Measurements from ENCODE around the gene TXNDC11. TPM values are rescaled to one million over a fixed set of nuclear protein-coding genes. Genes with fewer than 3 reads are reported as not detected.

TXNDC11 gene
- total and polyA plus RNA-seq, 10 of the 15 experiments (the other 5 are each of a cell fraction or from before 2014, with no cell fraction given), result 1.7 to 86.7 (median 54.4) TPM

- ChIA-PET RAD21 (ENCODE audit: unreplicated experiment) (no interaction called here), SMC1A (ENCODE audit: uncharacterized antibody, unreplicated experiment) (interaction anchor here (0.8 to 1.5 kb wide), 4 partner anchors 8 to 52 kb away, joined by 3 to 7 read pairs (median 4); no protein-coding TSS in a partner anchor), CTCF (no interaction called here), POLR2A (interaction anchor here (1.5 kb wide), 1 partner anchor 13 kb away, joined by 5 read pairs; the partner anchor contains the start of gene TXNDC11)
- Histone ChIP-seq H3K4me2 (ENCODE audit: control insufficient read depth, insufficient read depth) (0 out of 2 replicates have a peak overlapping the region, but pooled peaks have one; percentile 7), H3K9ac (ENCODE audit: control insufficient read depth, insufficient read depth, low read length) (no peak overlapping the region), H2AFZ (ENCODE audit: control insufficient read depth, low read depth, low read length) (no peak overlapping the region), H4K20me1 (ENCODE audit: control insufficient read depth, insufficient read depth) (no peaks in the 10 kb centered on the region; the same call in none of the 2 replicates), H3K4me1 (ENCODE audit: control insufficient read depth, insufficient read depth, low read length) (peaks cover 50% of the 10 kb centered on the region), H3K27ac (ENCODE audit: control insufficient read depth, insufficient read depth) (peak overlapping the region; percentile 11), H3K36me3 (ENCODE audit: control insufficient read depth in 2 of 2, insufficient read depth in 2 of 2, low read length in 1 of 2) (peaks cover 10 to 60% of the 10 kb centered on the region in 2 experiments), H3K27me3 (replicated peaks in 1 of 2; ENCODE audit: control insufficient read depth in 2 of 2, insufficient read depth in 2 of 2, low read length in 1 of 2) (no peaks in the 10 kb centered on the region), H3K9me3 (replicated peaks; ENCODE audit: control insufficient read depth, insufficient read depth, low read length) (no peaks in the 10 kb centered on the region), H3K79me2 (ENCODE audit: control insufficient read depth, insufficient read depth, low read length) (peaks cover 78% of the 10 kb centered on the region), H3K4me3 (no peak overlapping the region)
- ATAC-seq (no peak), FAIRE-seq (no peak), DNase-seq (ENCODE audit: low read depth, low spot score) (no peak)
- in situ Hi-C loops (cut with MboI), result no loop called here
- TF ChIP-seq IKZF2 (IDR thresholded peaks at IDR 0.05) (no peak), ELK1 (IDR thresholded peaks at IDR 0.05; ENCODE audit: low read depth, low read length) (no peak)
- intact Hi-C loops (cut with micrococcal nuclease; ENCODE audit: unreplicated experiment), result no loop called here
- WGBS (ENCODE audit: insufficient coverage, insufficient replicate concordance, low lambda C conversion rate, missing lambda C conversion rate), result 81% methylated on average over 3 of the region's 3 CpGs
- BruUV-seq (replicated peaks), result no TSS peak
Observed at GRCh38 chr16:11729787-11730186, 12.9 kb downstream of the TXNDC11 start.

- peak overlapping the region; percentile 27; the same call in 1 of the 2 replicates for H3K9ac ChIP-seq (ENCODE audit: control insufficient read depth, insufficient read depth, low read length)
- H2AFZ ChIP-seq (ENCODE audit: control insufficient read depth, low read depth, low read length), result no peak overlapping the region
- no peak overlapping the region for H3K4me3 ChIP-seq
- peak overlapping the region; percentile 74 for H3K27ac ChIP-seq (ENCODE audit: control insufficient read depth, insufficient read depth)
- in situ Hi-C loops (cut with MboI), result no loop called here
- peak overlapping the region; percentile 75 for H3K4me2 ChIP-seq (ENCODE audit: control insufficient read depth, insufficient read depth)
- ChIA-PET RAD21 (ENCODE audit: unreplicated experiment) (no interaction called here), POLR2A (no interaction called here), SMC1A (ENCODE audit: uncharacterized antibody, unreplicated experiment) (interaction anchor here (1.5 kb wide), 1 partner anchor 16 kb away, joined by 6 read pairs; no protein-coding TSS in a partner anchor), CTCF (interaction anchor here (1.1 kb wide), 1 partner anchor 10 kb away, joined by 3 read pairs; no protein-coding TSS in a partner anchor)
- intact Hi-C loops (cut with micrococcal nuclease; ENCODE audit: unreplicated experiment), result no loop called here
- DNase-seq (ENCODE audit: low read depth, low spot score), result no peak
- peaks cover 62% of the 10 kb centered on the region for H3K79me2 ChIP-seq (ENCODE audit: control insufficient read depth, insufficient read depth, low read length)
- peaks cover 10 to 57% of the 10 kb centered on the region in 2 experiments for H3K36me3 ChIP-seq (ENCODE audit: control insufficient read depth in 2 of 2, insufficient read depth in 2 of 2, low read length in 1 of 2)
- FAIRE-seq, result peak; percentile 31
- BruUV-seq (replicated peaks), result TSS peak; percentile 16
- H3K9me3 ChIP-seq (replicated peaks; ENCODE audit: control insufficient read depth, insufficient read depth, low read length), result no peaks in the 10 kb centered on the region
- no peaks in the 10 kb centered on the region; the same call in none of the 2 replicates for H4K20me1 ChIP-seq (ENCODE audit: control insufficient read depth, insufficient read depth)
- peaks cover 35% of the 10 kb centered on the region for H3K4me1 ChIP-seq (ENCODE audit: control insufficient read depth, insufficient read depth, low read length)
- 27% methylated on average over 4 of the region's 4 CpGs for WGBS (ENCODE audit: insufficient coverage, insufficient replicate concordance, low lambda C conversion rate, missing lambda C conversion rate)
- ATAC-seq, result peak; percentile 89
- no peaks in the 10 kb centered on the region for H3K27me3 ChIP-seq (replicated peaks in 1 of 2; ENCODE audit: control insufficient read depth in 2 of 2, insufficient read depth in 2 of 2, low read length in 1 of 2)
- TF ChIP-seq CBFB (IDR thresholded peaks at IDR 0.05; ENCODE audit: low read depth), result no peak
- no peak for TF ChIP-seq TCF7 (IDR thresholded peaks at IDR 0.05; ENCODE audit: borderline replicate concordance)
- no peak for TF ChIP-seq SUZ12 (IDR thresholded peaks at IDR 0.05; ENCODE audit: unreplicated experiment)
- TF ChIP-seq EED (IDR thresholded peaks at IDR 0.05; ENCODE audit: low read depth), result 0 out of 2 replicates have a peak, but pooled peaks have one; percentile 32
- no peak for TF ChIP-seq ESRRA (IDR thresholded peaks at IDR 0.05; ENCODE audit: low read length)
- TF ChIP-seq SREBF1 (IDR thresholded peaks at IDR 0.05; ENCODE audit: low read length), result no peak
- no peak for TF ChIP-seq MEF2B (IDR thresholded peaks at IDR 0.05; ENCODE audit: partially characterized antibody, poor library complexity, severe bottlenecking)
- no peak for TF ChIP-seq FOS (IDR thresholded peaks at IDR 0.05; ENCODE audit: borderline replicate concordance, extremely low read depth, insufficient read length)
- TF ChIP-seq PRDM15 (CRISPR knock-in tag; IDR thresholded peaks at IDR 0.05), result no peak
Observed at GRCh38 chr16:11727796-11728543, 14.7 kb downstream of the TXNDC11 start.
